HepG2 (cell line): ENCODE results near the gene CRIP1. TPM values are rescaled to one million over a fixed set of nuclear protein-coding genes. Genes with fewer than 3 reads are reported as not detected.

Experiments used
- ATAC-seq: fragments of 200-7000 bp; cut with Tn5 transposase; 3 replicates; pipeline ENCODE4 v1.9.1; 2020; ENCODE audit warnings: mild to moderate bottlenecking, moderate library complexity
- BruUV-seq: library from RNA; stranded (reverse); fragments of 400-500 nt; replicated peaks from 2 replicates; lab custom pipeline; 2021; lab: Mats Ljungman, UMichigan
- CTCF ChIA-PET: fragments of 300-600 bp; formaldehyde crosslinking; extraction: SDS; loops from one replicate; lab custom pipeline; 2021; ENCODE audit warnings: low total read pairs, inconsistent platforms, low intra/inter-chr PET ratio; lab: Yijun Ruan, JAX
- POLR2A ChIA-PET: fragments of 350-600 bp; sonication (Branson Sonifier 250); formaldehyde crosslinking; loops from one replicate; lab custom pipeline; 2020; ENCODE audit warnings: antibody characterized with exemption, inconsistent platforms; lab: Yijun Ruan, JAX
- DNase-seq: peaks from one replicate; pipeline ENCODE4 v3.0.0-alpha.2; 2015; ENCODE audit warnings: low spot score
- FAIRE-seq: peaks from 3 replicates; lab custom pipeline; 2011; peaks lifted over from hg19 to GRCh38; lab: Jason Lieb, UNC
- H2AFZ ChIP-seq: one replicate; pipeline ENCODE4 v1.6.1; 2011; ENCODE audit warnings: low read length, inconsistent platforms
- H3K27ac ChIP-seq: fragments of 300-600 bp; 3 replicates; pipeline ENCODE4 v1.8.0; 2011; ENCODE audit warnings: mixed run types, mild to moderate bottlenecking, mixed read lengths, low read length, inconsistent platforms; ENCODE audit not compliant: insufficient read depth; ENCODE audit errors: extremely low read length
- H3K27me3 ChIP-seq, 2 experiments: fragments of 200-600 bp in 1 of 2; 2 replicates in 1 of 2; 3 replicates in 1 of 2; pipeline versions ENCODE4 v1.6.0 to v1.8.0; 2011; ENCODE audit warnings: low read length in 2 of 2, mild to moderate bottlenecking in 2 of 2, moderate library complexity in 2 of 2, inconsistent platforms in 1 of 2; ENCODE audit not compliant: insufficient read depth in 2 of 2, control insufficient read depth in 1 of 2
- H3K36me3 ChIP-seq, 2 experiments: fragments of 200-600 bp in 1 of 2; replicated peaks in 1 of 2; 2 replicates in 1 of 2; 3 replicates in 1 of 2; pipeline versions ENCODE4 v1.5.1 to v1.8.0; 2011; ENCODE audit warnings: low read length in 2 of 2, inconsistent platforms in 1 of 2; ENCODE audit not compliant: insufficient read depth in 2 of 2, control insufficient read depth in 1 of 2
- H3K4me1 ChIP-seq: 2 replicates; pipeline ENCODE4 v1.5.1; 2012; ENCODE audit warnings: low read length, inconsistent platforms; ENCODE audit not compliant: insufficient read depth
- H3K4me2 ChIP-seq: 2 replicates; pipeline ENCODE4 v1.6.0; 2011; ENCODE audit warnings: low read depth, low read length, inconsistent platforms
- H3K4me3 ChIP-seq, 3 experiments: fragments of 200-600 bp in 1 of 3; sonication (generic), shearing (Covaris generic) in 1 of 3; replicated peaks in 1 of 3; 2 replicates each; pipeline ENCODE4 v1.5.1; 2011 to 2016; ENCODE audit warnings: low read length in 3 of 3, inconsistent platforms in 2 of 3, low read depth in 2 of 3, mild to moderate bottlenecking in 2 of 3, control low read depth in 1 of 3, mixed read lengths in 1 of 3; ENCODE audit not compliant: insufficient read depth in 1 of 3
- H3K79me2 ChIP-seq: one replicate; pipeline ENCODE4 v1.6.1; 2011; ENCODE audit warnings: low read length, inconsistent platforms; ENCODE audit not compliant: insufficient read depth
- H3K9ac ChIP-seq: 2 replicates; pipeline ENCODE4 v1.6.0; 2011; ENCODE audit warnings: mild to moderate bottlenecking, low read depth, low read length, inconsistent platforms; ENCODE audit not compliant: insufficient read depth
- H3K9me3 ChIP-seq: 2 replicates; pipeline ENCODE4 v1.5.1; 2012; ENCODE audit warnings: mild to moderate bottlenecking, low read length
- H4K20me1 ChIP-seq: 2 replicates; pipeline ENCODE4 v1.6.0; 2011; ENCODE audit warnings: inconsistent platforms, mild to moderate bottlenecking, low read length, moderate library complexity; ENCODE audit not compliant: insufficient read depth
- AGO1 ChIP-seq: fragments of 200-400 bp; formaldehyde crosslinking; IDR thresholded peaks from 2 replicates; pipeline ENCODE4 v1.6.1; 2017; ENCODE audit warnings: mild to moderate bottlenecking, low read depth, low read length, moderate library complexity; ENCODE audit not compliant: poor library complexity, severe bottlenecking
- ARHGAP35 ChIP-seq: sonication (generic); formaldehyde crosslinking; IDR thresholded peaks from 2 replicates; pipeline ENCODE4 v1.9.0; 2022; ENCODE audit warnings: mild to moderate bottlenecking, inconsistent platforms, moderate library complexity, missing genetic modification reagents, borderline replicate concordance
- KMT2A ChIP-seq: sonication (generic); formaldehyde crosslinking; IDR thresholded peaks from 2 replicates; pipeline ENCODE4 v1.4.0; 2020; ENCODE audit warnings: missing genetic modification reagents
- POLR2G ChIP-seq: fragments of 200-400 bp; formaldehyde crosslinking; IDR thresholded peaks from 2 replicates; pipeline ENCODE4 v1.6.1; 2018; ENCODE audit warnings: mild to moderate bottlenecking, low read depth, low read length, moderate library complexity
- RELA ChIP-seq: sonication (generic); formaldehyde crosslinking; IDR thresholded peaks from 2 replicates; pipeline ENCODE4 v1.4.0; 2020; ENCODE audit warnings: missing genetic modification reagents
- ZNF160 ChIP-seq: sonication (generic); formaldehyde crosslinking; IDR thresholded peaks from 2 replicates; pipeline ENCODE4 v1.8.0; 2022; ENCODE audit warnings: mild to moderate bottlenecking, inconsistent platforms, missing genetic modification reagents
- ZNF224 ChIP-seq: sonication (generic); formaldehyde crosslinking; IDR thresholded peaks from 2 replicates; pipeline ENCODE4 v1.5.0; 2020; ENCODE audit warnings: mild to moderate bottlenecking, missing genetic modification reagents
- ZNF382 ChIP-seq: sonication (generic); formaldehyde crosslinking; IDR thresholded peaks from 2 replicates; pipeline ENCODE4 v1.5.0; 2020; ENCODE audit warnings: missing genetic modification reagents, mild to moderate bottlenecking, borderline replicate concordance
- ZNF430 ChIP-seq: sonication (generic); formaldehyde crosslinking; IDR thresholded peaks from 2 replicates; pipeline ENCODE4 v1.9.0; 2021; ENCODE audit warnings: mild to moderate bottlenecking, missing genetic modification reagents
- ZNF446 ChIP-seq: sonication (generic); formaldehyde crosslinking; IDR thresholded peaks from 2 replicates; pipeline ENCODE4 v1.5.0; 2020; ENCODE audit warnings: mild to moderate bottlenecking, missing genetic modification reagents
- ZNF616 ChIP-seq: sonication (generic); formaldehyde crosslinking; IDR thresholded peaks from 2 replicates; pipeline ENCODE4 v1.5.0; 2020; ENCODE audit warnings: low read depth, mild to moderate bottlenecking, missing genetic modification reagents
- ZNF703 ChIP-seq: sonication (generic); formaldehyde crosslinking; IDR thresholded peaks from 2 replicates; pipeline ENCODE4 v1.5.1; 2020; ENCODE audit warnings: missing genetic modification reagents, mild to moderate bottlenecking, moderate library complexity, borderline replicate concordance
- ZNF788 ChIP-seq: sonication (generic); formaldehyde crosslinking; IDR thresholded peaks from 2 replicates; pipeline ENCODE4 v1.5.0; 2020; ENCODE audit warnings: mild to moderate bottlenecking, missing genetic modification reagents, borderline replicate concordance
- WGBS: methylation state at CpG from one replicate; pipeline ENCODE4 v1.1.6; 2017; ENCODE audit warnings: low lambda C conversion rate; 5-methylcytosine and 5-hydroxymethylcytosine counted together
- in situ Hi-C: cut with HindIII; loops from 2 replicates; pipeline ENCODE4 v1.10.0; 2017; ENCODE audit warnings: low pct_unique_long_range_greater_than_20kb; ENCODE audit not compliant: extremely low pct_ligation_motif_present
- intact Hi-C: fragments of 100-400 bp; cut with micrococcal nuclease; formaldehyde crosslinking; loops from one replicate; pipeline ENCODE4 v1.10.0; 2022; ENCODE audit not compliant: unreplicated experiment
- polyA plus RNA-seq, 8 experiments: library from polyadenylated mRNA; depleted of rRNA in 3 of 8; stranded (reverse) in 7 of 8; unstranded in 1 of 8; fragments of >200 nt; fragmentation: Illumina TruSeq in 4 of 8; extraction: Trizol in 4 of 8; gene quantifications; 2 replicates each; pipeline versions ENCODE4 v1.2.1 to v1.2.3, GENCODE V29; 2011 to 2016; ENCODE audit warnings: low read depth in 4 of 8, missing spikeins in 1 of 8, mixed read lengths in 1 of 8; ENCODE audit not compliant: insufficient read depth in 1 of 8
- total RNA-seq, 5 experiments: library from RNA; depleted of rRNA; stranded (reverse); fragments of >200 nt; fragmentation: Illumina TruSeq; extraction: Trizol; gene quantifications; 2 replicates each; pipeline ENCODE4 v1.2.3, GENCODE V29; 2016; ENCODE audit warnings: low read depth in 1 of 5
- TF ChIP-seq, protein P1 (sequence below): sonication (generic); formaldehyde crosslinking; IDR thresholded peaks from 2 replicates; pipeline ENCODE4 v1.5.0; 2020; ENCODE audit warnings: mild to moderate bottlenecking, missing genetic modification reagents
- TF ChIP-seq, protein P2 (sequence below): sonication (generic); formaldehyde crosslinking; IDR thresholded peaks from 2 replicates; pipeline ENCODE4 v1.5.0; 2020; ENCODE audit warnings: missing genetic modification reagents
- TF ChIP-seq, protein P3 (sequence below): sonication (generic); formaldehyde crosslinking; IDR thresholded peaks from 2 replicates; pipeline ENCODE4 v1.5.1; 2020; ENCODE audit warnings: missing genetic modification reagents, mild to moderate bottlenecking, borderline replicate concordance

CRIP1 gene
- total and polyA plus RNA-seq, 2 of the 13 experiments (the other 11 are each of a cell fraction or from before 2014, with no cell fraction given) = 53.9 to 59.5 TPM

DNA sequence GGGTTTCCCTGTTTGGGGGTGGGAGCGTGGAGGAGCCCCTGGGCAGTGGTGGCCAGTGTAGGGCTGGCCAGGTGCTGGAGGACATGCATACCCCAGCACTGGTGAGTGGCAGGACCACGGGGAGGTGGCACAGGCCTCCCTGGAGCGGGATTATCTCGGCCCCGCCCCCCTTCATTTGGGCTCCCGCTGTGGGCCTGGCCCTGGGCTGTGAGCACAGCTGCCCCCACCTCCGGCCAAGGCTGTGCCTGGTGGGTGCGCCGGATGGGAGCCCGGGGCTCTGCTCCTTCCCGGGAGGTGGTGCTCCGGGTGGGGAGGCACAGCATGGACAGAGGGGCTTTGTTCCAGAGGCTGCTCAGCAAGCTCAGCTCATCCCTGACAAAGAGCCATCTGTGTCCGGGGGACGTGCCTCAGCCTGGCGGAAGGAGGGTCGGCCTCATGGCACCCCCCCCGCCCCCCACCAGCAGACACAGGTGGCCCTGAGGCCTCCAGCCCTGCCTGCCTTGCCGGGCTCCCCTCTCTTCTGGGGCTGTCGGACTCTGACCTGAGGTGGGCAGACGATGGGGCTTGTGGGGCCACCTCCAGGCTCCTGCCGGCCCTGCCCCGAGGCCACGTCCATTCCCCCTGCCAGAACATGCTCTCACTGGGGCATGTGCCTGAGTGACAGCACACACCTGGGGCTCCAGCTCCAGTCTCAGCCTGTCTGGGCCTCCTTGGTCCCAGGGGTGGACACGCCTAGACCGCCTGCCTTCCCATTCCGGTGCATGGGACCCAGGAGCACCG is 12.8 kb downstream of the CRIP1 start (continued):
- TF ChIP-seq, protein P1, sequence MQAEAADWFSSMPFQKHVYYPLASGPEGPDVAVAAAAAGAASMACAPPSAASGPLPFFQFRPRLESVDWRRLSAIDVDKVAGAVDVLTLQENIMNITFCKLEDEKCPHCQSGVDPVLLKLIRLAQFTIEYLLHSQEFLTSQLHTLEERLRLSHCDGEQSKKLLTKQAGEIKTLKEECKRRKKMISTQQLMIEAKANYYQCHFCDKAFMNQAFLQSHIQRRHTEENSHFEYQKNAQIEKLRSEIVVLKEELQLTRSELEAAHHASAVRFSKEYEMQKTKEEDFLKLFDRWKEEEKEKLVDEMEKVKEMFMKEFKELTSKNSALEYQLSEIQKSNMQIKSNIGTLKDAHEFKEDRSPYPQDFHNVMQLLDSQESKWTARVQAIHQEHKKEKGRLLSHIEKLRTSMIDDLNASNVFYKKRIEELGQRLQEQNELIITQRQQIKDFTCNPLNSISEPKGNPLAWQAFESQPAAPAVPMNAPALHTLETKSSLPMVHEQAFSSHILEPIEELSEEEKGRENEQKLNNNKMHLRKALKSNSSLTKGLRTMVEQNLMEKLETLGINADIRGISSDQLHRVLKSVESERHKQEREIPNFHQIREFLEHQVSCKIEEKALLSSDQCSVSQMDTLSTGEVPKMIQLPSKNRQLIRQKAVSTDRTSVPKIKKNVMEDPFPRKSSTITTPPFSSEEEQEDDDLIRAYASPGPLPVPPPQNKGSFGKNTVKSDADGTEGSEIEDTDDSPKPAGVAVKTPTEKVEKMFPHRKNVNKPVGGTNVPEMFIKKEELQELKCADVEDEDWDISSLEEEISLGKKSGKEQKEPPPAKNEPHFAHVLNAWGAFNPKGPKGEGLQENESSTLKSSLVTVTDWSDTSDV = 0 out of 2 replicates have a peak, but pooled peaks have one; percentile 33
- TF ChIP-seq, protein P2, sequence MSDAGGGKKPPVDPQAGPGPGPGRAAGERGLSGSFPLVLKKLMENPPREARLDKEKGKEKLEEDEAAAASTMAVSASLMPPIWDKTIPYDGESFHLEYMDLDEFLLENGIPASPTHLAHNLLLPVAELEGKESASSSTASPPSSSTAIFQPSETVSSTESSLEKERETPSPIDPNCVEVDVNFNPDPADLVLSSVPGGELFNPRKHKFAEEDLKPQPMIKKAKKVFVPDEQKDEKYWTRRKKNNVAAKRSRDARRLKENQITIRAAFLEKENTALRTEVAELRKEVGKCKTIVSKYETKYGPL (CRISPR knock-in tag) = no peak
- peak; percentile 48; the same call in 1 of the 2 replicates for TF ChIP-seq ZNF224 (CRISPR knock-in tag)
- TF ChIP-seq ZNF430 (CRISPR knock-in tag) = no peak

DNA sequence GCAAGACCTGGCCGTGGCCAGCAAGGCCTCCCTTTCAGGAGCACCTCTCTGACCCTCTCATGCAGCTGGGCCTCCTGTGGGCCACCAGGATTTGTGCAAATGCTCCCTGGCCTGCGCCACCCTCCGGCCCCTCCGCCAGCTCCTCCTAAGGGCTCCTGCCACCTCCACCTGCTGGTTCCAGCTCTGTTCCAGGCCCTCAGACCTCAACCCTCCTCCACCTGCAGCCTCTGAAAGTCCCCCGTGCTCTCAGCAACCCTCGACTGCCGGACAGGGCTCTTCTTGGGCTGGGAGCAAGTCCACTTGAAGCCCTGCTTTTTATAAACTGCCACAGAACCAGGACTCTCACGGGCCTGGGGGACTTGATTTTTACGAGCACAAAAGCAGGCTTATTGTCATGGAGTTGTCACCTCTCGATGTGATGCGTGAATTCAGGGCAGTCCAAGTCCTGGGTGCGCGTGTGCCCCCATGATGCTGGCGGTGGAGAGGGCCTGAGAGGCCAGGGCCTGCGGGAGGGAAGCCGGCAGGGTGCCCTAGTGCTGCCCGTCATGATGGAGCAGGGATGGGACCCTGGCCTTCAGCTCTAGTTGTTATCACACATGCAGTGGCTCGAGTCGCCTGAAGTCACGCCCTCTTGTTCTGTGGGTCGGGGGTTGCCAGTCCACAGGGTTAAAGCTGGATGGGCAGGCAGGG is 13.5 kb downstream of the CRIP1 start:
- Histone ChIP-seq H2AFZ (no peak overlapping the region), H3K27ac (peak overlapping the region; percentile 96), H3K79me2 (peaks cover 13% of the 10 kb centered on the region), H3K27me3 (peaks cover 0 to 3% of the 10 kb centered on the region in 2 experiments; a peak in 3 of 5 replicates), H3K9ac (peak overlapping the region; percentile 79), H3K4me1 (peaks cover 92% of the 10 kb centered on the region), H3K4me3 (peak overlapping the region in 1 of 3 experiments; percentile 52; a peak in 2 of 6 replicates), H3K36me3 (no peaks in the 10 kb centered on the region), H3K9me3 (no peaks in the 10 kb centered on the region), H3K4me2 (peak overlapping the region; percentile 67), H4K20me1 (no peaks in the 10 kb centered on the region)
- no peak for DNase-seq
- POLR2A ChIA-PET = interaction anchor here (1.1 to 1.8 kb wide), 5 partner anchors 8 to 28 kb away, joined by 3 to 8 read pairs (median 5); partner anchors contain the start of gene TMEM121
- CTCF ChIA-PET = no interaction called here
- intact Hi-C loops (no loop called here), in situ Hi-C loops (no loop called here)
- no peak for ATAC-seq
- WGBS = 54% methylated on average over 10 of the region's 21 CpGs
- no peak for FAIRE-seq
- TSS peak; percentile 36 for BruUV-seq
- 0 out of 2 replicates have a peak, but pooled peaks have one; percentile 17 for TF ChIP-seq ZNF703 (CRISPR knock-in tag)
- no peak for TF ChIP-seq RELA (CRISPR knock-in tag)
- TF ChIP-seq KMT2A (CRISPR knock-in tag) = no peak
- no peak for TF ChIP-seq ZNF160
- peak; percentile 18 for TF ChIP-seq AGO1
- 0 out of 2 replicates have a peak, but pooled peaks have one; percentile 11 for TF ChIP-seq ARHGAP35 (CRISPR knock-in tag)
- TF ChIP-seq, protein P3, sequence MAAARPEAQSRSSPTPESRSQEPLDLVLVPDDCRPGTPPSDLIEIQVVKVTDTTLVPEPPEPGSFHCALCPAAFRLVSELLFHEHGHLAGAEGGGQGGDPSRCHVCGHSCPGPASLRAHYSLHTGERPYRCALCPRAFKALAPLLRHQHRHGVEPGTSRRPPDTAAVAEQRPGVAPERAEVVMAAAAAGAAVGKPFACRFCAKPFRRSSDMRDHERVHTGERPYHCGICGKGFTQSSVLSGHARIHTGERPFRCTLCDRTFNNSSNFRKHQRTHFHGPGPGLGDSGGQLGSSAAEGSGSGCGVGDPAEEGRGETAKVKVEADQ (CRISPR knock-in tag) = 0 out of 2 replicates have a peak, but pooled peaks have one; percentile 21
- TF ChIP-seq POLR2G = peak; percentile 71
- TF ChIP-seq ZNF616 (CRISPR knock-in tag) = peak; percentile 32; the same call in 1 of the 2 replicates
- TF ChIP-seq ZNF382 = no peak
- TF ChIP-seq ZNF788 = 0 out of 2 replicates have a peak, but pooled peaks have one; percentile 19
- 0 out of 2 replicates have a peak, but pooled peaks have one; percentile 13 for TF ChIP-seq ZNF446 (CRISPR knock-in tag)
